Fibroblast of skin of abdomen (primary cell): ENCODE results near the gene ING3. TPM values are rescaled to one million over a fixed set of nuclear protein-coding genes. Genes with fewer than 3 reads are reported as not detected.

Source experiments
- DNase-seq: peaks from one replicate; pipeline ENCODE4 v3.0.0-alpha.2; 2013
- polyA plus RNA-seq, 2 experiments: library from polyadenylated mRNA; unstranded; fragments of 120-200 nt; gene quantifications; one replicate each; pipeline ENCODE4 v1.2.1, GENCODE V29; 2013; ENCODE audit not compliant: insufficient read length in 2 of 2

Gene ING3, protein sequence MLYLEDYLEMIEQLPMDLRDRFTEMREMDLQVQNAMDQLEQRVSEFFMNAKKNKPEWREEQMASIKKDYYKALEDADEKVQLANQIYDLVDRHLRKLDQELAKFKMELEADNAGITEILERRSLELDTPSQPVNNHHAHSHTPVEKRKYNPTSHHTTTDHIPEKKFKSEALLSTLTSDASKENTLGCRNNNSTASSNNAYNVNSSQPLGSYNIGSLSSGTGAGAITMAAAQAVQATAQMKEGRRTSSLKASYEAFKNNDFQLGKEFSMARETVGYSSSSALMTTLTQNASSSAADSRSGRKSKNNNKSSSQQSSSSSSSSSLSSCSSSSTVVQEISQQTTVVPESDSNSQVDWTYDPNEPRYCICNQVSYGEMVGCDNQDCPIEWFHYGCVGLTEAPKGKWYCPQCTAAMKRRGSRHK
- polyA plus RNA-seq (2013, experiment 1 of 2; ENCODE audit: insufficient read length), result 9.5 TPM
- polyA plus RNA-seq (2013, experiment 2 of 2; ENCODE audit: insufficient read length), result 9.9 TPM

DNA sequence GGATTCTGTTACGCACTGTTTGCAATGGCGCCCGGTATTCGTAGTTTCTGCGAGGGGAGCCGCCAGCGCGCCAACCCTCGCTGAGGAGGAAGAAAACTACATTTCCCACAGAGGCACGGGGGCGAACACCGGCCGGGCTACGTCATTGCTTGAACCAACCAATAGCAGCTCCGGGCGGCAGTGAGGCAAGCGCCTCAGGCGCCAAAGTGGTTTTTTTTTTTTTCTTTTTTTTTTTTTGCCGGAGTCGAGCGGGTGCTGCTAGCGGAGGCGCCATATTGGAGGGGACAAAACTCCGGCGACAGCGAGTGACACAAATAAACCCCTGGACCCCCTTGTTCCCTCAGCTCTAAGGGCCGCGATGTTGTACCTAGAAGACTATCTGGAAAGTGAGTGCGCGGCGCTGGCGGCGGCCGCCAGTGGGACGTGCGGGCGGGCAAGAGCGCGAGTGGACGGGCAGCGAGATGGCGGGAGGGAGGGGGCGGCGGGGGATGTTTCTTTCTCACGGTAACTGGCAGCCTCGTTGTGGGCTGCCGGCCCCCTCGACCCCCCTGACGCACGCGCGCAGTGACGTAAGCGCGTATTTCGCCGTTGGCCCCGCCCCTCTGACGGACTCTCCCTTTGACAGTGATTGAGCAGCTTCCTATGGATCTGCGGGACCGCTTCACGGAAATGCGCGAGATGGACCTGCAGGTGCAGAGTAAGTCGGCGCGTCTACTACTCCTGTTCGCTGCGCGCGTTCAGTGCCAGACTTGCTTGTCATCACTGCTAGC is at the start of gene ING3:
Gene ING3 (plus strand): TSS at position 239 of the 770 bp plus-strand sequence. CDS start 120 bp downstream, at position 359.
- peak; percentile 98 for DNase-seq

- DNase-seq, result no peak
Observed at GRCh38 chr7:120915314-120916105, 35.1 kb upstream of the ING3 start.

GRCh38 chr7:120916121-120916520 is 34.5 kb upstream of the ING3 start:
- peak; percentile 5 for DNase-seq

DNA sequence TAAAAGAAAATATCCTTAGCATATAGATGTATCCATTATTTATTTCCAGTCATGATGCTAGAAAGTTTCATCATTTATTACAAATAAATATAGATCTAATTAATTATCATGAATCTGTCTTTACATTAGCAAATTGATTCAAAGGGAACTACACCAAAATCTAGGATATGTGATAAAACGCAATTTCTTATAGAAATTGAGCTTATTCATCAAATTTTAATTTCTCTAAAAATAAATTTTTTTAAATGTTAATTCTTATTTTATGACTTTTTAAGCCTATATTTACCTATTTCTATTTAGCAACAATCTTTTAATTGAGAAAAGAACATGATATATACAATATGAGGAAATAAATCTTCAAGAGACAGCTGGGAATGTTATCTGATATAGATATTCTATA is 34.0 kb upstream of the ING3 start:
- no peak for DNase-seq

DNA sequence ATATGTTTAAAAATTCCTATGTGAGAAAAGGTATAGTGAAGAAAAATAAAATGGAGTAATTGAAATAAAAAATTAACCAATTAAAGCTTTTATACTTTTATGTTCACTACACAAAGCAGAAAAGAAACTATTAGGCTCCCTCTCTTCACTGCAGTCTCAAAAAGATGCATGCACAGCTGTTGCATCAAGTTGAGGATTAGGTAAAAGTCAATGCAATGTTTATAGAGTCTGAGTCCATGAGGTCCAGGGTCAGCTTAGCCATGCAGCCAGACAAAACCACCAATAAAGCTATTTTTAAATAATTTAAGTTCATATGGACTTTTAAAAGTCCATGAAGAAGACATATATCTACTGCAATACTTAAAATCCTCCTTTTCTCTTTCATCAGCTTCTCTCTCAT is 31.1 kb upstream of the ING3 start:
- no peak for DNase-seq

DNA sequence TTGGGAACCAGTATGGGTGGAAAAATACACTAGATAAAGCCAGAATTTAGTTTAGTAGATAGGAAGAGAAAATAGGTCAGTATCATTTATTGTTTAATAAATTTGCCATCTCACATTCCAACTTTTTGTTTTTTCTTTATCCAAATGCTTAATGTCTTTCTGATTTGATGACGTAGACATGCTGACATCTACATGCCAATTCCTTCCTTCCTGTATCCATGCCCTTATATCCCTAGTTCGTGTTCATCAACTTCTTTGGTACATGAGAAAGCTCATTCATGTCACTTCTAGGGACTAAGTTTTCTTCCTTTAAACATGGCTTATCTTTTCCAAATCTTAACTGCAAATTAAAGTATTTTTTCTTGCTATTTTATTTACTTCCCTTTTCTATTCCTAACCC is 30.5 kb upstream of the ING3 start:
- DNase-seq, result no peak

GRCh38 chr7:120920591-120921274 is 29.8 kb upstream of the ING3 start:
- no peak for DNase-seq

GRCh38 chr7:120924837-120925236 is 25.7 kb upstream of the ING3 start:
- no peak for DNase-seq

GRCh38 chr7:120925392-120925791 is 25.2 kb upstream of the ING3 start:
- DNase-seq, result no peak

- no peak for DNase-seq
Observed at GRCh38 chr7:120926943-120927346, 23.6 kb upstream of the ING3 start.

DNA sequence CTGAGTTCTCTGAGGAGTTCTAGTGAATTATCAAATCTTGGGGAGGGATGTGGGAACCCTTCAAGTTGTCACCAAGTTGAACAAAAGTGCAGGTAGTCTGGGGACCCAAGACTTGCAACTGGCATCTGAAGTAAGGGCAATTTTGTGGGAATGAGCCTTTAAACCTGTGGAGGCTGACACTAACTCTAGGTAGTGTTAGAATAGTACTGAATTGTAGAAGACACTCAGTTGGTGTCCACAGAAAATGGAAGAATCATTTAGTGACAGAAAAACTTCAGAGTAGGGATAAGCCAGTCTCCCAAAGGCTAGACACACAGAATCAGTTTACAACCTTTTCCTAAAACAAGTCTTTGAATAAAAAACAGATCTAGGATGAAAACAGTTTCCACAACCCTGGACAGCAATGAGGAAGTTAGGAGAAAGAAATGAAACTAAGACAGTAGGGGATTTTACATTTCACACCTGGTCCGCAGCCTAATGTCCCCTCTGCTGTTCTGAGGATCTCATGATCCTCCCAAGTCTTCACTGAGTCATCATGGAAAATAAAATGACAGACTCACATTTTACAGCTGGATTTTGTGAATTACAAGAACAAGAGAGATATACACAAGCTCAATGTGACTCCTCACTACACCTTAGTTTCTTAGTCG is 23.0 kb upstream of the ING3 start:
- DNase-seq, result no peak

GRCh38 chr7:120931243-120931642 is 19.3 kb upstream of the ING3 start:
- DNase-seq, result no peak

- DNase-seq, result no peak
Observed at GRCh38 chr7:120933475-120933874, 17.1 kb upstream of the ING3 start.

DNA sequence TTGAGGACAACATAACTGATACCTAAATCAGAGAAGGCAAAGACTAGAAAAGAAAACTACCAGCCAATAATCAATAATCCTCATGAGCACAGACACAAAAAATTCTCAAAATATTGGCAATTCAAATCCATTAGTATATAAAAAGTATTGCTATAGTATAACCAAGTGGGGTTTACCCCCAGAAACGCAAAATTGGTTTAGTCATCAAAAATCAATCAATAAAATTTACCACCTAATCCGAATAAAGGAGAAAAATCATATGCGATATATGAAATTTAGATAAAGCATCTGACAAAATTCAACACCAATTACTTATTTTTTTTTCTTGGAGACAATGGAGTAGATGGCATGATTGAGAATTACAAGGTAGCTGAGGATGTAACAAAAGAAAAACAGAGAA is 11.2 kb upstream of the ING3 start:
- DNase-seq, result no peak

DNA sequence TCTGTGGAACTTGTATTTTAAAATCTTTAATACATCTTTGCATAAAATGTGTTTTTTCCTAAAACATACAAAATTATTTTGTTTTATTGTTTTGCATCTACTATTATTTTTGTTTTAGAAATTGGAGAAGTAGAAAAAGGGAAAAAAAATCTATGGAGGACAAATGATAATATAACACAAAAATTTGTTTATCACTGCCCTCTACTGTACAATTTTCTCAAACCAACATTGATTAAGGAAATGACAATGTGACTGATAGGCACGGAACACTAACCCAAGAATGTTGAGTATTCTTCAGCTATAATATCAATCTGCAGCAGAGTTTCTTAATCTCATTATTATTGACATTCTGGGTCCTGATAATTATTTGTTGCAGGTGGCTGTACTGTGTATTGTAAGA is 9.5 kb upstream of the ING3 start:
- no peak for DNase-seq

DNA sequence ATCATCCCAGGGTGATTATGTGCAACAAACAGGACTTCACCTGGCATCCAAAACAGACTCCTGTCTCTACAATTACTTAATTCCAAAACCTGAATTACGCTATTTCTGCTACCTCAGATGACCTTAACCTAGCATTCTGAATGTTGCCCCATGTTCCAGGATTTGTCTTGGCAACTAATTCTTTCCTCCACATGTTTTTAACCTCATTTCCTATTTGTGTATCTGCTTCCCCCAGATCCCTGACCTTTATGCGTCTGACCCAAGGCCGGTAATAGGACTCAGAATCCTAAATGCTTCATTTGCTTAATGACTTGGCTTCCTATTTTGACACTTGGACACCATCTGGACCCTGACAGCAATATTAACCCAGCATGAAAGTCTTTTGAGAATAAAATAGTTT is 8.7 kb upstream of the ING3 start:
- no peak for DNase-seq

- DNase-seq, result no peak
Observed at GRCh38 chr7:120942861-120943260, 7.7 kb upstream of the ING3 start.

- DNase-seq, result no peak
Observed at GRCh38 chr7:120944826-120945562, 5.6 kb upstream of the ING3 start.

GRCh38 chr7:120947980-120948379 is 2.6 kb upstream of the ING3 start:
- DNase-seq, result no peak

DNA sequence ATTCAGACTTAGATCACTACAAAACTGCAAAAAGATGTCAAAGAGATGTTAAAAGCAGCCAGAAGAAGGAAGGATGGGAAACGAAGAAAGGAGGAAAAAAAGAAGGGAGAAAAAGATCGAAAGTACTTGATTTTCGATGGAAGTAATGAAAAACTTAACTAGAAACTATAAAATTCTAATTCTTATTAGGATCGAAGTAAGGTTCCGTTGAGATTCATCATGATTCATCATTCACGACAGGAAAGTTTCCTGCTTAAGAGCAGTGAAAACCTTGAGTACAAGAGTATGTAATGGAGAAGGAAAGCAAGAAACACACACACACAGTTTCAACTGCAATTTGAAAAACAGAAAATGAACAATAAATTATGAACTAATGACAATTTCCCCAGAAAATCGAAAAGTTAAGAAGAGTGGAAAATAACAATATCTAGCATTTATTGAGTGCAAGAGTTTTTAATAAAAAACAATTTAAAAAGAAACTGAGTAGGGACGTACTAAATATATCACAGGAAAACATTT is 1.1 kb upstream of the ING3 start:
- no peak for DNase-seq
